ENCODE data around the gene IDH3A. TPM values are rescaled to one million over a fixed set of nuclear protein-coding genes. Genes with fewer than 3 reads are reported as not detected.
A peak's percentile ranks its signal among the peaks of the same experiment; 100 is the strongest.

Gene IDH3A
- total RNA-seq, 2 donors from 2014 or later, result 50.9 to 138 TPM

DNA sequence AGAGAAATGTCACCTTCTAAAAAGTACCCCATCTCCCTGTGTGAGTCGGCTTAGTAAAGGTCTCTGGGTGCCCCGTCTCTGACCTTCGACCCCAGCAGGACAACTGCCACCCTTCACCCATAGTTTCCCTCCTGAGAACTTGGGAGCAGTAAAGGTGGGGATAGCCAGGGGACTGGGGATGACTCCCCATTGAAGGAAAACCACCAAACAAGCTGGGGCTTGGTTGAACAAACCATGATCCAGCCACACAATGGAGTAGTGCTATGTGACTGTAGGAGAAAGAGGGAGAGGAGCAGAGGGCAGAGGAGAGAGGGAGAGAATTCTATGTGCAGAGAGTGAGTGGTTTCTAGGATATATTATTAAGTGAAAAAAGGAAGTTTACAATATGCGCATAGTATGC, 33.7 kb downstream of the IDH3A start:
- TF ChIP-seq, protein P1, sequence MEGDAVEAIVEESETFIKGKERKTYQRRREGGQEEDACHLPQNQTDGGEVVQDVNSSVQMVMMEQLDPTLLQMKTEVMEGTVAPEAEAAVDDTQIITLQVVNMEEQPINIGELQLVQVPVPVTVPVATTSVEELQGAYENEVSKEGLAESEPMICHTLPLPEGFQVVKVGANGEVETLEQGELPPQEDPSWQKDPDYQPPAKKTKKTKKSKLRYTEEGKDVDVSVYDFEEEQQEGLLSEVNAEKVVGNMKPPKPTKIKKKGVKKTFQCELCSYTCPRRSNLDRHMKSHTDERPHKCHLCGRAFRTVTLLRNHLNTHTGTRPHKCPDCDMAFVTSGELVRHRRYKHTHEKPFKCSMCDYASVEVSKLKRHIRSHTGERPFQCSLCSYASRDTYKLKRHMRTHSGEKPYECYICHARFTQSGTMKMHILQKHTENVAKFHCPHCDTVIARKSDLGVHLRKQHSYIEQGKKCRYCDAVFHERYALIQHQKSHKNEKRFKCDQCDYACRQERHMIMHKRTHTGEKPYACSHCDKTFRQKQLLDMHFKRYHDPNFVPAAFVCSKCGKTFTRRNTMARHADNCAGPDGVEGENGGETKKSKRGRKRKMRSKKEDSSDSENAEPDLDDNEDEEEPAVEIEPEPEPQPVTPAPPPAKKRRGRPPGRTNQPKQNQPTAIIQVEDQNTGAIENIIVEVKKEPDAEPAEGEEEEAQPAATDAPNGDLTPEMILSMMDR (IDR thresholded peaks at IDR 0.05), result no peak
- H3K4me1 ChIP-seq (ENCODE audit: control insufficient read depth in 1 of 2, low read depth in 2 of 2), result no peaks in the 10 kb centered on the region
- DNase-seq (ENCODE audit: low spot score), result no peak
- no peaks in the 10 kb centered on the region for H3K36me3 ChIP-seq
- ATAC-seq (ENCODE audit: insufficient number of reproducible peaks, low FRiP score, low read depth), result no peak
- no peaks in the 10 kb centered on the region for H3K9me3 ChIP-seq
- H3K27ac ChIP-seq, result no peak overlapping the region
- no peaks in the 10 kb centered on the region for H3K27me3 ChIP-seq (replicated peaks; ENCODE audit: insufficient read depth)
- H3K4me3 ChIP-seq, result no peak overlapping the region

DNA sequence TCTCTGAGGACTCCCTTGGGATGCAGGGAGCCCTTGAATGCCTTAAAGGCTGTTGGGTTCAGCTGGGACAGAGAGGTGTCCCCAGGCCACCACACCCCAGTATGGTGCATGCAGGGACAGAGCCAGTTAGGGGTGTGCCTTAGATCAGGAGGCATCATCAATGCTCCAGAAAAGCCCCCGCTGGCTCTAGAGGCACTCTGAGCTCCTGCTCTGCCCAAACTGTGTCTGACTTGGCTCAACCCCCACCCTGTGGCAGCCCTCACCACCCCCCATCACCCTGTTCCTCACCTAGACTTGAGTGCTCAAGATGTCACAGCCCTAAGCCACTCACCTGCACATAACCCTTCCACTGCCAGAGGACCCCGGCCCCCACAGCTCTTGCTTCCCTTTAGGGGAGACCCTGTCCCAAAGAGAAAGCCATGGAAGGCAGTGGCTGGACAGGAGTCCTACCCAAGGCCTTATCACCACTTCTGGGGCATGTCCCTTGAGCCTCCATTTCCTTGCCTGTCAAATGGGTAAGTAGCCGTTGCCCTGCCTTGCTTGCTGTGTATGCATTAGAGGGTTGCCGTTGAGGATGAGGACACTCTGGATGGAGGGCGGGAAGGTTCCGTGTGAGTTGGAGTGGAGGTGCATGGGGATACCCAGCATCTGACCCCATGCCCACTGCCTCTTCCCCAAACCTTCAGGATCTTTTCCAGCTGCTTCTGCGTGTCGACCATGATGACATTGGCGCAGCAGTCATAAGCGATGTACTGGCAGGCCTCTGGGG, 43.8 kb downstream of the IDH3A start:
- DNase-seq (ENCODE audit: low spot score) (no peak), ATAC-seq (ENCODE audit: insufficient number of reproducible peaks, low FRiP score, low read depth) (no peak)
- no peaks in the 10 kb centered on the region for H3K36me3 ChIP-seq
- no peaks in the 10 kb centered on the region for H3K9me3 ChIP-seq
- no peaks in the 10 kb centered on the region for H3K4me1 ChIP-seq (ENCODE audit: control insufficient read depth in 1 of 2, low read depth in 2 of 2)
- no peak overlapping the region for H3K27ac ChIP-seq
- TF ChIP-seq, protein P1 (IDR thresholded peaks at IDR 0.05), result no peak
- H3K4me3 ChIP-seq, result no peak overlapping the region
- H3K27me3 ChIP-seq (replicated peaks; ENCODE audit: insufficient read depth), result no peaks in the 10 kb centered on the region

DNA sequence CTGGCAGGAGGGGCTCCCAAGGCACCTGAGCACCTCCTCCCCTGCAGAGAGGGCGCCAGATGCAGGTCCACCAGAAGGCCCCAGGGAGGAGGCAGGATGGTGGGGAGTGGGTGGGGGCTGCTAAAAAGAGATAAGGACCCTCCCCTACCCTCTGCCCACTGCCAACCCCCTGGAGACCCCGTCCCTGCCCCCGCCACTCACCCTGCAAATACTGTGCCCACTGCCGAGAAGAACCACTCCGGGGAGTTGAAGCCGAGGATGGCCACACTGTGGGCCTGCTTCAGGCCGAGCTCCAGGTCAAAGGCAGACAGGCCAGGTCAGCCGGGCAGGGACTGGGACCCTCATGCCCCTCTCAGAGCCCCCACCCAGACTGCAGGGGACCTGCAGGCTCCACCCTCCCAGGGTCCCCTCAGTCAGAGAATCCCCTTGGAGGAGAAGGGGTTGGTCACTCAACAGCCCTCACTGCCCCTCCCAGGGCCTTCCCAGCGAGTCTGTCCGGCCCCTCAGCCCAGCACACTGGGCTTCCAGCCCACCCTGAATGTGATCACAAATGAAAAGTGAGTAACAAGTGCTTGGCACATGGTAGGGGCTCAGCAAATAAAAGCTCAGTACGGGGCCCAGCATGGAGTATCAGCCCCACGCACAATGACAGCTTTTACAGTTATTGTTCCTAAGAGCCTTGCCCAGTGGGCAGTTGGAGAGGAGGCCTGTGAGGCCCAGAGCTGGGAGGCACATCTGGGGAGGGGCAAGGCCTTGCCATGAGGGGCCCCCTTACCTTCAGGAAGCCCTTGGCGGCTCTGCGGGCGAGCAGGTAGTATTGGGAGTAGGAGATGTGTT, 44.8 kb downstream of the IDH3A start:
- no peak for DNase-seq (ENCODE audit: low spot score)
- no peak overlapping the region for H3K27ac ChIP-seq
- ATAC-seq (ENCODE audit: insufficient number of reproducible peaks, low FRiP score, low read depth), result no peak
- no peaks in the 10 kb centered on the region for H3K4me1 ChIP-seq (ENCODE audit: control insufficient read depth in 1 of 2, low read depth in 2 of 2)
- TF ChIP-seq, protein P1 (IDR thresholded peaks at IDR 0.05), result no peak
- no peaks in the 10 kb centered on the region for H3K9me3 ChIP-seq
- H3K4me3 ChIP-seq, result no peak overlapping the region
- no peaks in the 10 kb centered on the region for H3K27me3 ChIP-seq (replicated peaks; ENCODE audit: insufficient read depth)
- H3K36me3 ChIP-seq, result no peaks in the 10 kb centered on the region

DNA sequence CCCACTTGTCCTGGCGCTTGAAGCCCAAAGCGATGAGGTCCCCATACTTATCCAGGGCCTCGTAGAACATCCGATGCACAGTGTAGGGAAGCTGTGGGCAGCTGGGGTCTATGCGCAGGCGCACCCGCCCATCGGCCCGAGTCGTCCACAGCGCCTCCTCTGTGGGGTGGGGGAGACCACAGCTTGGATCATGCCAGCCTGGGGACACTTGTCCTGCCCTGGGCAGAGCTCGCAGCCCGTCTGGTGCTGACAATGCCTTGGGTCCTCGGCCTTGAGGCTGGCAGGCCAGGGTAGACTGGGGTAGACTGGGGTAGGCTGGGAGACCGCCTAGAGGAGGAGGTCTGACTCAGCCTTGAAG, 45.4 kb downstream of the IDH3A start:
- TF ChIP-seq, protein P1 (IDR thresholded peaks at IDR 0.05), result no peak
- H3K36me3 ChIP-seq, result no peaks in the 10 kb centered on the region
- DNase-seq (ENCODE audit: low spot score), result no peak

DNA sequence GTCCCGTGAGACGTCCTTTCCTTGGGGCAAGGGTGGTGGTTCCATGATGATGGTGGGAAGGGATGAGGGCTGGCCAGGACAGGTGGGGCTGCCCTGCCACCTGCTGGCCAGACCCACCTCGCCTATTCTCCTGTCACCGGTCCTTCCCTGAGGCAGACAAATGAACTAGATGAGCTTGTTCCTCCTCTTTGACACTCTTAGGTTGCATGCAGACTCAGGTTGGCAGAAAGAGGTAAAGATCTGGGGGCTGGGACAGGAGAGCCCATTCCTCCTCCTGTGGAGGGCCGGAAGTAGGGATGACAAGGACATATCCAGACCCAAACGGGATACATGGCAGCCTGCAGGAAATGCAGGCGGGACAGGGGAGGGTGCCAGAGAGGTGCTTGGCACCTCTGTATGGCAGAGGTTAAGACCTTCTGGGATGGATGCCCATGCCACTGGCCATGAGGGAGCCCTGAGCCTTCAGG, 46.6 kb downstream of the IDH3A start:
- DNase-seq (ENCODE audit: low spot score) (no peak), ATAC-seq (ENCODE audit: insufficient number of reproducible peaks, low FRiP score, low read depth) (no peak)
- no peaks in the 10 kb centered on the region for H3K4me1 ChIP-seq (ENCODE audit: control insufficient read depth in 1 of 2, low read depth in 2 of 2)
- no peaks in the 10 kb centered on the region for H3K36me3 ChIP-seq
- H3K4me3 ChIP-seq, result no peak overlapping the region
- no peaks in the 10 kb centered on the region for H3K27me3 ChIP-seq (replicated peaks; ENCODE audit: insufficient read depth)
- no peaks in the 10 kb centered on the region for H3K9me3 ChIP-seq
- no peak overlapping the region for H3K27ac ChIP-seq
- TF ChIP-seq, protein P1 (IDR thresholded peaks at IDR 0.05), result peak; percentile 73

More for the DNA sequence above, 45.4 kb downstream of the IDH3A start:
- no peak overlapping the region for H3K4me3 ChIP-seq
- H3K9me3 ChIP-seq, result no peaks in the 10 kb centered on the region
- no peak for ATAC-seq (ENCODE audit: insufficient number of reproducible peaks, low FRiP score, low read depth)
- H3K27me3 ChIP-seq (replicated peaks; ENCODE audit: insufficient read depth), result no peaks in the 10 kb centered on the region
- H3K4me1 ChIP-seq (ENCODE audit: control insufficient read depth in 1 of 2, low read depth in 2 of 2), result no peaks in the 10 kb centered on the region
- H3K27ac ChIP-seq, result no peak overlapping the region
